Tibial nerve (tissue), 4 donors: ENCODE data around the gene NCMAP. TPM values are rescaled to one million over a fixed set of nuclear protein-coding genes. Genes with fewer than 3 reads are reported as not detected.

Experiments used
- DNase-seq, 2 donors: peaks; one replicate each; pipeline ENCODE4 v3.0.0-alpha.2; 2019; ENCODE audit warnings: low spot score in 2 of 2
- H3K27ac ChIP-seq, 4 donors: fragments of 200-600 bp; sonication (generic) in 3 of 4; one replicate each; pipeline ENCODE4 v1.5.1; 2017 to 2019; ENCODE audit warnings: mild to moderate bottlenecking in 1 of 4
- H3K27me3 ChIP-seq, 2 donors: fragments of 200-600 bp; sonication (generic) in 1 of 2; one replicate each; pipeline versions ENCODE4 v1.5.1 to v1.6.0; 2017 to 2019
- H3K36me3 ChIP-seq, 3 donors: fragments of 200-600 bp; sonication (generic); one replicate each; pipeline ENCODE4 v1.5.1; 2018 to 2019
- H3K4me1 ChIP-seq, 4 donors: fragments of 200-600 bp; sonication (generic) in 3 of 4; one replicate each; pipeline ENCODE4 v1.5.1; 2017 to 2019
- H3K4me3 ChIP-seq, 4 donors: fragments of 200-600 bp; sonication (generic) in 3 of 4; one replicate each; pipeline ENCODE4 v1.5.1; 2017 to 2019; ENCODE audit warnings: mild to moderate bottlenecking in 1 of 4, moderate library complexity in 1 of 4
- H3K9me3 ChIP-seq, 4 donors: fragments of 200-600 bp; sonication (generic) in 3 of 4; one replicate each; pipeline ENCODE4 v1.5.1; 2017 to 2019
- CTCF ChIP-seq, 5 experiments: fragments of 200-600 bp in 3 of 5; fragments of 450-650 bp in 2 of 5; sonication (generic) in 3 of 5; IDR thresholded peaks; one replicate each; pipeline ENCODE4 v1.5.1; 2016 to 2019; ENCODE audit warnings: antibody characterized with exemption in 5 of 5, mild to moderate bottlenecking in 3 of 5, moderate library complexity in 2 of 5
- EP300 ChIP-seq, 2 donors: sonication (generic); formaldehyde crosslinking; IDR thresholded peaks; one replicate each; pipeline ENCODE4 v1.6.1; 2017; ENCODE audit warnings: antibody characterized with exemption in 2 of 2, mild to moderate bottlenecking in 1 of 2
- POLR2A ChIP-seq, 2 donors: fragments of 450-650 bp; IDR thresholded peaks; one replicate each; pipeline ENCODE4 v1.6.1; 2017; ENCODE audit warnings: antibody characterized with exemption in 2 of 2, mild to moderate bottlenecking in 2 of 2, moderate library complexity in 2 of 2
- WGBS, 2 donors: methylation state at CpG; one replicate each; pipeline ENCODE4 v1.1.5; 2018; 5-methylcytosine and 5-hydroxymethylcytosine counted together
- total RNA-seq, 4 donors: library from RNA; depleted of rRNA; stranded (reverse); fragments of >200 nt; gene quantifications; one replicate each; pipeline ENCODE4 v1.1.0, GENCODE V29; 2016

NCMAP gene
- total RNA-seq, 4 donors from 2014 or later: 49.2 to 191 (median 141) TPM

DNA sequence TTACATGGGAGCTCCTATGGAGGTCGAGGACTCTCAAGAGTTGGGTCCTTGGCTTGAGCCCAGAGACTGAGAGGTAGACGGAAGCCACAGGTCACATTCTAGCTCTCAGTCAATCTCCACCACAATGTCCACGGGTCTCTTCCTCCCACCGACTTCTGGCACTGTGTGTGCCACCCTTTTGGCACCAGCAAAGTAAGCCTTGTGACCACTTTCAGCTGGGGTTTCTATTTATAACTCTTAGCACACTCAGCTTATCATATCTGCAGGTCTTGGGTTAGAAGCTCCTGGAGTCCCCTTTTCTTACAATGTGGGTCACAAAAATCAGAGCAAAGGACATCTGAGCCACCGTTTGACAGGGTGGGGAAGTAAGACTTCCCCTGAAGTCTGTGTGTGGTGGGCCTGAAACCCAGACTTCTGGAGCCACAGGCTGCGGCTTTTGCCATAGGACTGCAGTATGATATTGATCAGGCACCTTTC is 28.3 kb downstream of the NCMAP start:
- Histone ChIP-seq H3K4me1 (peaks cover 0 to 12% (median 0%) of the 10 kb centered on the region in 4 donors), H3K27ac (peak overlapping the region in 2 of 4 donors; percentile 4 to 44), H3K9me3 (no peaks in the 10 kb centered on the region), H3K4me3 (no peak overlapping the region), H3K27me3 (peaks cover 0 to 3% of the 10 kb centered on the region in 2 donors), H3K36me3 (no peaks in the 10 kb centered on the region)
- DNase-seq: no peak
- WGBS, 2 donors: 52 to 67% methylated on average over 5 to 6 of the region's 6 CpGs
- no peak for TF ChIP-seq EP300 (IDR thresholded peaks at IDR 0.05)
- TF ChIP-seq POLR2A (IDR thresholded peaks at IDR 0.05): no peak
- TF ChIP-seq CTCF (IDR thresholded peaks at IDR 0.05): no peak

DNA sequence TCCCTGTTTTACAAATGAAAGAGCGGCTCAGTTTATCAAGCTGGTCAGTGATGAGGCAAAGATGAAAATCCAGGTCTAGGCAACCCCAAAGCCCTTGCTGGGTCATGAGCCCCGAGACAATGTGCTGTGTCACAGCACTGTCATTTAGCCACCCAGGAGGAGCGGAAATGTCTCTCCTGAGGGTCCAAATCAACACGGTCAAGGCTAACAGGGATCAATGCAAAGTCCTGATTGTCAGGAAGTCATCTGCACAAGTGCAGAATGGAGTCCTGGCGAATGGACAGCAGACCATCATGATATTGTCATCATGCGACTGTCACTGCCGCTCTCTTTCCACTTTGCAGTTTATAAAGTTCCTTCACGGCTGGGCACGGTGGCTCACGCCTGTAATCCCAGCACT is 30.2 kb downstream of the NCMAP start:
- Histone ChIP-seq H3K36me3 (no peaks in the 10 kb centered on the region), H3K9me3 (no peaks in the 10 kb centered on the region), H3K27ac (no peak overlapping the region), H3K27me3 (peaks cover 0 to 3% of the 10 kb centered on the region in 2 donors), H3K4me1 (peaks cover 0 to 12% (median 0%) of the 10 kb centered on the region in 4 donors), H3K4me3 (no peak overlapping the region)
- TF ChIP-seq POLR2A (IDR thresholded peaks at IDR 0.05) (no peak), EP300 (IDR thresholded peaks at IDR 0.05) (no peak), CTCF (IDR thresholded peaks at IDR 0.05) (no peak)
- WGBS, 2 donors: 85 to 88% methylated on average over 10 of the region's 10 CpGs
- DNase-seq: no peak

GRCh38 chr1:24586970-24587820 is 31.3 kb downstream of the NCMAP start:
- H3K4me1 ChIP-seq: peaks cover 0 to 12% (median 0%) of the 10 kb centered on the region in 4 donors
- DNase-seq: peak in 1 of 2 donors; percentile 59
- H3K27me3 ChIP-seq: peaks cover 0 to 4% of the 10 kb centered on the region in 2 donors
- no peak for TF ChIP-seq EP300 (IDR thresholded peaks at IDR 0.05)
- TF ChIP-seq CTCF (IDR thresholded peaks at IDR 0.05): peak; percentile 56 to 74 (median 69)
- no peak overlapping the region for H3K4me3 ChIP-seq
- no peaks in the 10 kb centered on the region for H3K36me3 ChIP-seq
- H3K9me3 ChIP-seq: no peaks in the 10 kb centered on the region
- no peak overlapping the region for H3K27ac ChIP-seq
- 35 to 41% methylated on average over 9 of the region's 9 CpGs for WGBS, 2 donors

DNA sequence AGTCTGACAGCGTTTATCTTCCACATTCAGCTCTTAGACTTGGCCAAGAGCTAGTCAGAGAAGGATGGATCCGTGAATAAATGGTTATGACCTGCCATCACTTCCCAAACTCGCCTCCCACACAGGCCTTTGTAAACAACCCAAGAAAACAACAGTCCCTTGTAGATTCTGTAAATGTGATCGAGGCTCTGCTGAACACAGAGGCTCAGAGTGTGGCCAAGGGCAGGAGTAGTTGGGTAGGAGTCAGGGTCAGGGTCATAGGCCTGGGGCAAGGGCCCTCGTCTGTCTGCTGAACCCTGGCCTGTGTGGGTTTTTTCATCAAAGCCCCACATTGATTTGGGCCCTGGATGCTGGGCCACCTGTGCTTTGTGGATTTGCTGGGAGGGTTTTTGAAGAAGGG is 32.7 kb downstream of the NCMAP start:
- Histone ChIP-seq H3K4me1 (peaks cover 0 to 12% (median 0%) of the 10 kb centered on the region in 4 donors), H3K9me3 (no peaks in the 10 kb centered on the region), H3K27ac (peak overlapping the region in 2 of 4 donors; percentile 22 to 68), H3K27me3 (peaks cover 0 to 15% of the 10 kb centered on the region in 2 donors), H3K4me3 (peak overlapping the region in 1 of 4 donors; percentile 39), H3K36me3 (no peaks in the 10 kb centered on the region)
- 35 to 47% methylated on average over 5 of the region's 5 CpGs for WGBS, 2 donors
- TF ChIP-seq EP300 (IDR thresholded peaks at IDR 0.05): no peak
- no peak for TF ChIP-seq CTCF (IDR thresholded peaks at IDR 0.05)
- TF ChIP-seq POLR2A (IDR thresholded peaks at IDR 0.05): no peak
- DNase-seq: no peak

- Histone ChIP-seq H3K4me3 (peak overlapping the region in 2 of 4 donors; percentile 6 to 39), H3K27me3 (peaks cover 0 to 15% of the 10 kb centered on the region in 2 donors), H3K9me3 (no peaks in the 10 kb centered on the region), H3K36me3 (no peaks in the 10 kb centered on the region), H3K4me1 (peaks cover 0 to 12% (median 0%) of the 10 kb centered on the region in 4 donors), H3K27ac (peak overlapping the region in 2 of 4 donors; percentile 68 to 69)
- TF ChIP-seq EP300 (IDR thresholded peaks at IDR 0.05) (peak in 1 of 2 donors; percentile 31), POLR2A (IDR thresholded peaks at IDR 0.05) (no peak)
- WGBS, 2 donors: 53 to 75% methylated on average over 2 to 3 of the region's 3 CpGs
- no peak for DNase-seq
These were observed 33.3 kb downstream of the NCMAP start for GRCh38 chr1:24589200-24589599.
